ENCODE measurements around the gene PPP1R3A. TPM values are rescaled to one million over a fixed set of nuclear protein-coding genes. Genes with fewer than 3 reads are reported as not detected.

The PPP1R3A gene
- total and polyA plus RNA-seq, 2 donors (not counting 1 experiment from before 2014, with no cell fraction given) = not detected

DNA sequence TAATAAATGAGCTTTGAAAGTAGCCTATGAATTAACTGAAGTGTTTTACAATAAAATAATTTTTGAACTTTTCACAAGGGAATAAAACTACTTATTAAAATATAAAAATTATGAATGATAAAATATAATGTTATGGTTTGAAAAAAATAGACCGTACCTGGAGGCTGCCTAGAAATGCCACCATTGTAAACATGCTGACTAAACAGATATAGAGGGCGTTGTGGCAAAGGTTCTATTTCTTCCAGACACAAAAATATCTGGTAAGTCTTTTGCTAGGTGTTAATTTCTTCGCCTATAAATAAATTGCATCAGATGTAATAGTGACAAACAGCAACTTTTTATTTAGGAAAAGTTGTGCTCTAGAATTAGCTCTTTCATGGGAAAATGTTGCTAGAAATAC, 11.2 kb downstream of the PPP1R3A start:
- Histone ChIP-seq H3K9me3 (ENCODE audit: control insufficient read depth, insufficient read depth, low read depth, low read length) (no peaks in the 10 kb centered on the region), H3K36me3 (ENCODE audit: control insufficient read depth, insufficient read depth, low read length) (no peaks in the 10 kb centered on the region), H3K4me3 (replicated peaks in 1 of 4; ENCODE audit: control extremely low read depth in 1 of 4, insufficient read depth in 1 of 4, low read depth in 3 of 4, low read length in 4 of 4) (no peak overlapping the region), H3K4me2 (ENCODE audit: extremely low read depth, insufficient read depth, low read length) (no peak overlapping the region), H3K79me2 (ENCODE audit: control insufficient read depth, insufficient read depth, low read length) (no peaks in the 10 kb centered on the region), H3K27me3 (ENCODE audit: control insufficient read depth, insufficient read depth, low read length) (no peaks in the 10 kb centered on the region), H3K27ac (ENCODE audit: insufficient read depth, low read length) (no peak overlapping the region), H3K4me1 (ENCODE audit: control insufficient read depth, extremely low read depth, insufficient read depth, low read length) (no peaks in the 10 kb centered on the region), H4K20me1 (ENCODE audit: control insufficient read depth, extremely low read depth, insufficient read depth, low read length) (no peaks in the 10 kb centered on the region), H2AFZ (ENCODE audit: low read length) (no peak overlapping the region), H3K9ac (ENCODE audit: insufficient read depth, low read length) (no peak overlapping the region)
- TF ChIP-seq, protein P1, sequence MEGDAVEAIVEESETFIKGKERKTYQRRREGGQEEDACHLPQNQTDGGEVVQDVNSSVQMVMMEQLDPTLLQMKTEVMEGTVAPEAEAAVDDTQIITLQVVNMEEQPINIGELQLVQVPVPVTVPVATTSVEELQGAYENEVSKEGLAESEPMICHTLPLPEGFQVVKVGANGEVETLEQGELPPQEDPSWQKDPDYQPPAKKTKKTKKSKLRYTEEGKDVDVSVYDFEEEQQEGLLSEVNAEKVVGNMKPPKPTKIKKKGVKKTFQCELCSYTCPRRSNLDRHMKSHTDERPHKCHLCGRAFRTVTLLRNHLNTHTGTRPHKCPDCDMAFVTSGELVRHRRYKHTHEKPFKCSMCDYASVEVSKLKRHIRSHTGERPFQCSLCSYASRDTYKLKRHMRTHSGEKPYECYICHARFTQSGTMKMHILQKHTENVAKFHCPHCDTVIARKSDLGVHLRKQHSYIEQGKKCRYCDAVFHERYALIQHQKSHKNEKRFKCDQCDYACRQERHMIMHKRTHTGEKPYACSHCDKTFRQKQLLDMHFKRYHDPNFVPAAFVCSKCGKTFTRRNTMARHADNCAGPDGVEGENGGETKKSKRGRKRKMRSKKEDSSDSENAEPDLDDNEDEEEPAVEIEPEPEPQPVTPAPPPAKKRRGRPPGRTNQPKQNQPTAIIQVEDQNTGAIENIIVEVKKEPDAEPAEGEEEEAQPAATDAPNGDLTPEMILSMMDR (conservative IDR thresholded peaks at IDR 0.05 in 1 of 2, IDR thresholded peaks at IDR 0.05 in 1 of 2; ENCODE audit: low read depth in 1 of 2, low read length in 2 of 2) = no peak
- TF ChIP-seq EZH2 (IDR thresholded peaks at IDR 0.05; ENCODE audit: low read length, missing control alignments) = no peak
- no peak for DNase-seq (ENCODE audit: low read depth in 2 of 2)

DNA sequence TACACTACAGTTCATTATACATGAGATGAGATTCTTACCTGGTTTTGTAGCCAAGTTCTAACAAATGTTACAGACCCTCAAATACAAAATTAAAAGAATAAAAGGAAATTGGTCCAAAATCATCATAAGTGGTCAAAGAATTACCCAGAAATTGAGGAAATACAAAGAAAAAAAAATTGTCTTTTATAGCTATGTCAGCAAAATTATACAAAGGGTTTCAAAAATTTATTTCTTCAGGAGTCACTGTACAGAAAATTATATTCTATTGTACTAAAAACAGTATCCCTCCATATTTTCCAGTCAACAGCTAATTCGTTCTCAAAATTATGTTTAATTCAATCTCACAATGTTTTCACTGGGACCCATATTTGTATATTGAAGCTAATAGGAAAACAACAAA, 14.3 kb downstream of the PPP1R3A start:
- Histone ChIP-seq H3K4me3 (replicated peaks in 1 of 4; ENCODE audit: control extremely low read depth in 1 of 4, insufficient read depth in 1 of 4, low read depth in 3 of 4, low read length in 4 of 4) (no peak overlapping the region), H3K4me1 (ENCODE audit: control insufficient read depth, extremely low read depth, insufficient read depth, low read length) (no peaks in the 10 kb centered on the region), H3K9ac (ENCODE audit: insufficient read depth, low read length) (no peak overlapping the region), H3K27ac (ENCODE audit: insufficient read depth, low read length) (no peak overlapping the region), H2AFZ (ENCODE audit: low read length) (no peak overlapping the region), H4K20me1 (ENCODE audit: control insufficient read depth, extremely low read depth, insufficient read depth, low read length) (no peaks in the 10 kb centered on the region), H3K36me3 (ENCODE audit: control insufficient read depth, insufficient read depth, low read length) (no peaks in the 10 kb centered on the region), H3K9me3 (ENCODE audit: control insufficient read depth, insufficient read depth, low read depth, low read length) (no peaks in the 10 kb centered on the region), H3K4me2 (ENCODE audit: extremely low read depth, insufficient read depth, low read length) (no peak overlapping the region), H3K79me2 (ENCODE audit: control insufficient read depth, insufficient read depth, low read length) (no peaks in the 10 kb centered on the region), H3K27me3 (ENCODE audit: control insufficient read depth, insufficient read depth, low read length) (no peaks in the 10 kb centered on the region)
- TF ChIP-seq EZH2 (IDR thresholded peaks at IDR 0.05; ENCODE audit: low read length, missing control alignments) = no peak
- TF ChIP-seq, protein P1 (conservative IDR thresholded peaks at IDR 0.05 in 1 of 2, IDR thresholded peaks at IDR 0.05 in 1 of 2; ENCODE audit: low read depth in 1 of 2, low read length in 2 of 2) = no peak
- DNase-seq (ENCODE audit: low read depth in 2 of 2) = no peak

DNA sequence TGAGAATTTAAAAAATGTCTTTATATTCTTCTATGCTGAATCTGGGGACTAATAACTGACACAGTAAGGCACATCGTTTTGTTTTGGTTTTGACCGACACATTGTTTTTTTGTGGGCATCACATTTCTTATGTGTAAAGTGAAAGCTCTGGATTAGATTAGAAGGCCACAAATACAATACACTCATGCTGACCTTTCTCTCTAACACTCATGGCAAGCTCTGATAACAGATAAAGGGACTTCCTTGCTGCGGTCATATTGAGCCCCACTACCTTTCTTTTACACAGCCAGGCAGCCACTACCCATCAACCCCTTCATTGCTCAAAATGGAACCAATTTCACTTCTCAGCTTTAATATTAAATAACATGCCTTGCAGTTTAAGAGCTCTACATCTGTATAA, 26.0 kb downstream of the PPP1R3A start:
- Histone ChIP-seq H2AFZ (ENCODE audit: low read length) (no peak overlapping the region), H3K27ac (ENCODE audit: insufficient read depth, low read length) (no peak overlapping the region)
- DNase-seq (ENCODE audit: low read depth in 2 of 2) = peak in 1 of 2 donors; percentile 23

More for the DNA sequence above, 26.0 kb downstream of the PPP1R3A start:
- no peak overlapping the region for H3K4me2 ChIP-seq (ENCODE audit: extremely low read depth, insufficient read depth, low read length)
- H3K4me1 ChIP-seq (ENCODE audit: control insufficient read depth, extremely low read depth, insufficient read depth, low read length) = no peaks in the 10 kb centered on the region
- H3K9ac ChIP-seq (ENCODE audit: insufficient read depth, low read length) = no peak overlapping the region
- no peaks in the 10 kb centered on the region for H3K27me3 ChIP-seq (ENCODE audit: control insufficient read depth, insufficient read depth, low read length)
- TF ChIP-seq EZH2 (IDR thresholded peaks at IDR 0.05; ENCODE audit: low read length, missing control alignments) = no peak
- TF ChIP-seq, protein P1 (conservative IDR thresholded peaks at IDR 0.05 in 1 of 2, IDR thresholded peaks at IDR 0.05 in 1 of 2; ENCODE audit: low read depth in 1 of 2, low read length in 2 of 2) = no peak
- H4K20me1 ChIP-seq (ENCODE audit: control insufficient read depth, extremely low read depth, insufficient read depth, low read length) = no peaks in the 10 kb centered on the region
- H3K36me3 ChIP-seq (ENCODE audit: control insufficient read depth, insufficient read depth, low read length) = no peaks in the 10 kb centered on the region
- no peak overlapping the region for H3K4me3 ChIP-seq (replicated peaks in 1 of 4; ENCODE audit: control extremely low read depth in 1 of 4, insufficient read depth in 1 of 4, low read depth in 3 of 4, low read length in 4 of 4)
- H3K79me2 ChIP-seq (ENCODE audit: control insufficient read depth, insufficient read depth, low read length) = no peaks in the 10 kb centered on the region
- H3K9me3 ChIP-seq (ENCODE audit: control insufficient read depth, insufficient read depth, low read depth, low read length) = no peaks in the 10 kb centered on the region
